ENCODE data around the gene SV2C.

DNA sequence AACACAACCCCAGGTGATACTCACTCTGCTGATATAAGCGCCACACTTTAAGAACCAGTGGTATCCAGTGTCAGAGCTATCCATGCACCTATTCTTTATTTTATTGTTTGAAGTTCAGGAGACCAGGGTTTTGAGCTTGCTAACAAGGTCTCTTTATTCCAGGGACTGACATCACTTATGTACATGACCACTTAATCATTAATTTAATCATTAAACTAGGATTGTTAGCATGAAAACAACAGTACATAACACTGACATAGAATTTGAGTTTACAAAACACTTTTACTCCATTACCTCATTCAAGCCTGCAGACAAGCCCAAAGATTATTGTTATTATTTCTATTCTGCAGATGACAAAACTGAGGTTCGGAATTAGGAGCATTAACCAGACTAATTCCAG lies 168.5 kb downstream of the SV2C start:
- TF ChIP-seq, protein P1, sequence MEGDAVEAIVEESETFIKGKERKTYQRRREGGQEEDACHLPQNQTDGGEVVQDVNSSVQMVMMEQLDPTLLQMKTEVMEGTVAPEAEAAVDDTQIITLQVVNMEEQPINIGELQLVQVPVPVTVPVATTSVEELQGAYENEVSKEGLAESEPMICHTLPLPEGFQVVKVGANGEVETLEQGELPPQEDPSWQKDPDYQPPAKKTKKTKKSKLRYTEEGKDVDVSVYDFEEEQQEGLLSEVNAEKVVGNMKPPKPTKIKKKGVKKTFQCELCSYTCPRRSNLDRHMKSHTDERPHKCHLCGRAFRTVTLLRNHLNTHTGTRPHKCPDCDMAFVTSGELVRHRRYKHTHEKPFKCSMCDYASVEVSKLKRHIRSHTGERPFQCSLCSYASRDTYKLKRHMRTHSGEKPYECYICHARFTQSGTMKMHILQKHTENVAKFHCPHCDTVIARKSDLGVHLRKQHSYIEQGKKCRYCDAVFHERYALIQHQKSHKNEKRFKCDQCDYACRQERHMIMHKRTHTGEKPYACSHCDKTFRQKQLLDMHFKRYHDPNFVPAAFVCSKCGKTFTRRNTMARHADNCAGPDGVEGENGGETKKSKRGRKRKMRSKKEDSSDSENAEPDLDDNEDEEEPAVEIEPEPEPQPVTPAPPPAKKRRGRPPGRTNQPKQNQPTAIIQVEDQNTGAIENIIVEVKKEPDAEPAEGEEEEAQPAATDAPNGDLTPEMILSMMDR (IDR thresholded peaks at IDR 0.05), result no peak
- no peak for TF ChIP-seq POLR2A (IDR thresholded peaks at IDR 0.05)

Measured in testis (tissue), 2 donors.